HG02970 (cell line): ENCODE data around the gene SPINK1.
A peak's percentile ranks its signal among the peaks of the same experiment; 100 is the strongest.
"Not testable (repeated sequence)": the region's sequence is repeated elsewhere in the genome, so short reads cannot be mapped to it uniquely, and the experiment has no call there.

Source experiments
- ATAC-seq: cut with Tn5 transposase; IDR thresholded peaks from one replicate; pipeline ENCODE4 v1.9.1; 2021; ENCODE audit warnings: mild to moderate bottlenecking, moderate library complexity, moderate number of reproducible peaks; ENCODE audit not compliant: unreplicated experiment, low FRiP score

Gene SPINK1, protein sequence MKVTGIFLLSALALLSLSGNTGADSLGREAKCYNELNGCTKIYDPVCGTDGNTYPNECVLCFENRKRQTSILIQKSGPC

DNA sequence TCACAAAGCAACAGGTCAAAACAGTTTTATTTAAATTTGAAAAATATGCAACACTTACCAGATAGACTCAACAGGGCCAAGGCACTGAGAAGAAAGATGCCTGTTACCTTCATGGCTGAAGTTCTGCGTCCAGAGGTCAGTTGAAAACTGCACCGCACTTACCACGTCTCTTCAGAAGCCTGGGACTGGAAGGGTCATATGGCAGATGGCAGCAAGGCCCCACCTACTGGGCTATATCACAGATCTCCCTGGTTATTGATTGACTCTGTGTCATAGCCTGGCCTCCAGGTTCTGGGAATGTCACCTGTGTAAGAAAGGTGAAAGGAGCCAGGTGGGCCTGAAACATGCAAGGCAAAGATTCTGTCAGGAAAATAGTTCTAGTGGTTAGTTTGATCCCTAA, at the start of gene SPINK1:
Gene SPINK1 (minus strand): TSS at position 207 of the 400 bp plus-strand sequence. CDS start 94 bp downstream, at position 113.
- no peak for ATAC-seq

DNA sequence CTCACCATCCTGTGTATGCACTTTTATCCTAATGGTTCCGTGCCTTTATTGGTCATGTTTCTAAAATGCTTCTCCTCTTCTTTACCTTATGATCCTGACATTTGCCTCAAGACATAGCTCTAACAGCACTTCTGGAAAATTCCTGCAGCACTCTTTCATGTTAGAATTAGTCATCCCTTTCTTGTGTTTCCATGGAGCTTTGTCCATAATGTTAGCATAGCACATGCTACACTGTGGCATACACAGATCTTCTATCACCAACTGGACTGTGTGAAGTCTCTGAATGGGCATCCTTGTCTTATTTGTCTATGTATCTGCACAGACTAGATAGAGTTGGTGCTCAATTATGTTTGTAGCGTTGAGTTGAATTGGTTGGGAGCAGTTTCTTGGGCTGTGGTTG, 49.0 kb upstream of the SPINK1 start:
- ATAC-seq, result no peak

DNA sequence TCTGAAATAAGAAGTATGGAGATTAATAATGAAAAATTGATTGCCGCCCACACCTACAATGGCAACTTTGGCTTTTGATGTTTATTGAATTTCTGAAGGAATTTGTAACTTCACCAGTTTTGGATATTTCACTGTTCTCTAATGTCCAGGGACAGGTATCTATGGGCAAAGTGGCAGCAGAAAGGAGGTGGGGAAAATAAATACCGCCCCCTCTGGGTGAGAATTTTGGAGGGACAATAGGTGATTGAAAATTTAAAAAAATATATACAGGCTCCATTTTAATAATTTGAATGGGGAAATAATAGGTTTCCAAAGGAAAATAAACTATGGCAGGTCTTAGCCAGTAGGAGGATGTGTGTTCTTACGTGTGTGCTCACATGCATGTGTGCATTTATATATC, 48.3 kb upstream of the SPINK1 start:
- ATAC-seq, result no peak

DNA sequence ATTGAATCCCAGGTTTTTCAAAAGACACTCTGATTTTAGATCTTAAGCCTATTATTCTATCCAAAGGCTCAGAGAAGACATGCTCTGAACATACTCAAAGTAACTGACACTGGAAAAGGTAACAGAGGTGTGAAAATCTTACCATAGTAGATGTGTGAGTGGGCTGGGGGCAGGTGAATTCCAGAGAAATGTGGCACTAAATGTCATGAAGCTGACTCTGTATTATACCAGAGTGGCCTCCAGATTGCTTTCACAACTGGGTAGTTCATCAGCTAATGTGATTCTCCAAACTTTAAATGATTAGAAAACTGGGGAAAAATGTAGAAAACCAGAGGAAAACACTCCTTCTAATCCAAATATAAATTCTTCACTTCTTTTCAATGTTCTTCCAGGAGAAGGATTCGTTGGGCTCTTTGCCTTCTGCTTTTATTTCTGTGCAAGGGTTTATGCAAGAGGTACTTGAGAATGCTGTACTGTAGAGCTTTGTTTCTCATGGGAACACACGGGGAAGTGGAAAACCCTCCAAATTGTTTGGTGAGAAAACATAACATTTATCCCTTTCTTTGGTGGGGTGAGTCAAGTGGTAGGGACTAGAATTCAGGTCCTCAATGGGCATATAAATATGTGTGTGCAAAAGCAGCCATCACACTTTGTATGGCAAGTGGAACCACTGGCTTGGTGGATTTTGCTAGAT, 46.7 kb upstream of the SPINK1 start, which contains the start of gene SCGB3A2:
Gene SCGB3A2 (plus strand): TSS at position 646 of the 694 bp plus-strand sequence. CDS start 93 bp downstream, outside the sequence.
- ATAC-seq, result no peak

DNA sequence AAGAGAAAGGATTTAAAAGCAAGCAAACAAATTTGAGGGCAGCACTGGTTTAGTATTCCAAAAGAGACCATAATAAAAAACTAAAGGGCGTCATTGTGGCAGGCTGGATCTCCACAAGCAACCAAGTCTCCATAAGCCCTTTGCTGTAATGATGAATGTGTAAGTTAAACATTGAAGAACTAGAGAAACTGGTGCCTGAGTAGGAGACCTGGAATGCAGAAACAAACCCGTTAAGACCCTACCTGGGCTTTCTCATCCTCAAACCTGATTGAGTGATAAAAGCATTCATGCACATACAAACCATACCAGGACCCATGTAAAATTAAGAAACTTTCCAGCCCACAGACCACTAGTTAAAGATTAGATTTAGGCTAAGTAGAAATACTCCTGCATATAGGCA, 45.2 kb upstream of the SPINK1 start:
- no peak for ATAC-seq

DNA sequence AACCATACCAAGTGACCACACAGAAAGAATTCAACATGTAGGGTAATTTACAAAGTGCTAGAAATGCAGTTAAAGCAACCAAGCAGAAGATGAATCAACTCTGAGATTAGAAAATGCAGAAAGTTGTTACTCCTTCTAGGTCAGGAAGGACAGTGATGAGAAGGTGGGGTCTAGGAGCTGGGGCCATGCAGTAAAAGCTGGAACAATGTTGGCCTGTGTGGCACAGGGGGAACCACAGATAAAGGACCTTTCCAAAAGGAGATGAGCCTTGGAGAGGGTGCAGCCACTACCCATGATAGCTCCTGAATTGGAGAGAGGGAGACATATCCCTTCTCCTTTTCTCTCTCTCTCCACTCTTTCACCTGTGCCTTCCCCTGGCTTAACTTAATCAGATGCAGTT, 44.7 kb upstream of the SPINK1 start:
- ATAC-seq, result no peak

DNA sequence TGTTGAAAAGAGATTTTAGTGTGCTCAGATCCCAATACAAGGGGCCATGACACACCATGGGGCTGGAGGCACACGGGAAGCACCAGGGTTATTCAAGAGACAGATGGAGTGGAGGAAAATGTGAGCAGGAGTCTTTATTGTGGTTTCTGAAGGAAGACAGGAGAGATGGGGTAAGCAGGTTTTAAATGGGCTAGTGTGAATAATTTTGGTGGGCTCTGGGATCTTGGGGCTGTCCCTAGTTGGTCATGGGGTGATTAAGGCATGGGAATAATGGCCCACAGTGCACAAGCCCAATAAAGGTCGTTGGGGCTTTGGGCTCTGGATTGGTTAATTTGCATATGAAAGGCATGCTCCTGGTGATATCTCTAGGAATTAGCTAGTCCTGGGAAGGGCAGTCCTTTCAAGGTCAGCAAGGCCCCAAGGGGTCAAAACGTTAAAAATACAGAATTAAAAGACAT, 43.5 kb upstream of the SPINK1 start:
- no peak for ATAC-seq

DNA sequence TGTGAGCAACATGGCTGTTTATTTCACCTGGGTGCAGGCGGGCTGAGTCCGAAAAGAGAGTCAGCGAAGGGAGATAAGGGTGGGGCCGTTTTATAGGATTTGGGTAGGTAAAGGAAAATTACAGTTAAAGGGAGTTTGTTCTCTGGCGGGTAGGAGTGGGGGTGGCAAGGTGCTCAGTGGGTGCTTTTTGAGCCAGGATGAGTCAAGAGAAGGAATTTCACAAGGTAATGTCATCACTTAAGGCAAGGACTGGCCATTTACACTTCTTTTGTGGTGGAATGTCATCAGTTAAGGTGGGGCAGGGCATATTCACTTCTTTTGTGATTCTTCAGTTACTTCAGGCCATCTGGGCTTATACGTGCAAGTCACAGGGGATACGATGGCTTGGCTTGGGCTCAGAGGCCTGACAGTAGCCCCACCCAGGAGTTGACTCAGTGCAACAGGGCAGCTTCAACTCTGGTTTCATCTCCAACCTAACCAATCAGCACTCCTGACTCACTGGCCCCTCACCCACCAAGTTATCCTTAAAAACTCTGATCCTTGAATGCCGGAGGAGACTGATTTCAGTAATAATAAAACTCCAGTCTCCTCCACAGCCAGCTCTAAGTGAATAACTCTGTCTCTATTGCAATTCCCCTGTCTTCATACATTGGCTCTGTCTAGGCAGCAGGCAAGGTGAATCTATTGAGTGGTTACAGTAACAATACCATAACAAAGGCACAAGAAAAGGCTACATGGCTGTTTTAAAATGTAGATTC, 42.8 kb upstream of the SPINK1 start:
- ATAC-seq, result not testable (repeated sequence)

DNA sequence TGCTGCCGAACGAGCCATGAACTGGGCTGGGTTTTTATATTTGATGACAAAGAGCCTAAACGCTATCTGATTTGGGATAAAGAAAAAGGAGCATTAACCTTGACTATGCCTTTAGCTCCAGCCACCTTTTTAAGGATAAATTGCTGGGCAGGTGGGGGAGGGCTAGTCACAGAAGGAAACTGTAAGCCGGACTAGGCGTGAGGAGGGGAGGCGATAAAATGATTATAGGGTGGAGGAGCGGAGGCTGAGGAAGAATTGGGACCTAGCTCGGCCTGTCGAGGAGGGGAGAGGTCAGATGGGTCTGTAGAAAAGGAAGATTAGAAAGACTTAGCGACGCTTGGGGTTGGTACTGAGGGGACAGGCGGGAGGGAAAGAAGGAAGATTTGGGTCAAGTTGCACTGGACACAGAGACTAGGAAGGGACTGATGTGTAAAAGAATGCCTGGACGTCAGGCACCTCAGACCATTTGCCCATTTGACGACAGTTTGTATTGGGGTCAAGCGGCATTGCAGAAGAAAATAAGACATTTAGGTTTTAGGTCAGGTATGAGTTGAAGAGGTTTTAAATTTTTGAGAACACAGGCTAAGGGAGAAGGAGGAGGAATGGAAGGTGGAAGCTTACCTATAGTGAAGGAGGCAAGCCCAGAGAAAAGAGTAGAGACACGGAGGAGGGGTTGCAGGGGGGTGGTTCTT, 41.4 kb upstream of the SPINK1 start:
- ATAC-seq, result not testable (repeated sequence)

DNA sequence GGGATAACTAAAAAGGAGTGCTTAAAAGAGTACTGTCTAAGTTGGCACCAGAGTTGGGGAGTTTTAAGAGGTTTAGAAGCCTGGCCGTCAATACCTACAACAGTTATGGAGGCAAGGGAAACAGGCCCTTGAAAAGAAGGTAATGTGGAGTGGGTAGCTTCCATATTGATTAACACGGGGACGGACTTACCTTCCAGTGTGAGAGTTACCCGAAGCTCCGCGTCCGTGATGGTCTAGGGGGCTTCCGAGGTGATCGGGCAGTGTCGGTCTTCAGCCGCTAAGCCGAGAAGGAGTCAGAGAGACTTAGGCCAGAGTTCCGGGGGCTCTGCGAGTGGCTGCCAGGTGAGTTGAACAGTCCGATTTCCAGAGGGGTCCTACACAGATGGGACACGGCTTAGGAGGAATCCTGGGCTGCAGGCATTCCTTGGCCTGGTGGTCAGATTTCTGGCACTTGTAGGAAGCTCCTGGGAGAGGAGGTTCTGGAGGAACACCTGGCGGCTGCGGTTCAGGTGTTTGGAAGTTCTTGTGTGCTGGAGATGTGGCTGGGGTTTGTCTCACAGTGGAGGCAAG, 40.6 kb upstream of the SPINK1 start:
- ATAC-seq, result not testable (repeated sequence)

DNA sequence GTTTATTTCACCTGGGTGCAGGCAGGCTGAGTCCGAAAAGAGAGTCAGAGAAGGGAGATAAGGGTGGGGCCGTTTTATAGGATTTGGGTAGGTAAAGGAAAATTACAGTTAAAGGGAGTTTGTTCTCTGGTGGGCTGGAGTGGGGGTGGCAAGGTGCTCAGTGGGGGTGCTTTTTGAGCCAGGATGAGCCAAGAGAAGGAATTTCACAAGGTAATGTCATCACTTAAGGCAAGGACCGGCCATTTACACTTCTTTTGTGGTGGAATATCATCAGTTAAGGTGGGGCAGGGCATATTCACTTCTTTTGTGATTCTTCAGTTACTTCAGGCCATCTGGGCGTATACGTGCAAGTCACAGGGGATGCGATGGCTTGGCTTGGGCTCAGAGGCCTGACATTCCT, 38.4 kb upstream of the SPINK1 start:
- ATAC-seq, result not testable (repeated sequence)

DNA sequence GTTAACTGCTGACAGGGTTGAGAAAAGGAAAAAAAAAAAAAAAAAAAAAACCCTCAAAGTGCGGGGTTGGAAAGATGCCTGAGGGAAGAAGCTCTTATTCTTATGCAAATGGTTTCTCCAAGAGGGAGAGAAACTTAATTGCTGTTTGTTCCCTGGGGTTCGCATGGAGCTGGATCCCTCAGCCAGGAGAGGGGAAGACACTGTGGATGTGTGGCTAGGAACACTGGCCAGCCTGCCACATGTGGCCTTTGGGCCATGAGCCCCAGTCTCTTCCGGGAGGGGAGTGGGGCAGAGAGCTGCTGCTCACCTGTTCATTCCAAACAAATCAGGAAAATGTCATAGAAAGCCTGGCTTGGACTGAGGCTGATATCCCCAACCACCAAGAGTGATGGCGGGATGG, 37.6 kb upstream of the SPINK1 start:
- ATAC-seq, result no peak

DNA sequence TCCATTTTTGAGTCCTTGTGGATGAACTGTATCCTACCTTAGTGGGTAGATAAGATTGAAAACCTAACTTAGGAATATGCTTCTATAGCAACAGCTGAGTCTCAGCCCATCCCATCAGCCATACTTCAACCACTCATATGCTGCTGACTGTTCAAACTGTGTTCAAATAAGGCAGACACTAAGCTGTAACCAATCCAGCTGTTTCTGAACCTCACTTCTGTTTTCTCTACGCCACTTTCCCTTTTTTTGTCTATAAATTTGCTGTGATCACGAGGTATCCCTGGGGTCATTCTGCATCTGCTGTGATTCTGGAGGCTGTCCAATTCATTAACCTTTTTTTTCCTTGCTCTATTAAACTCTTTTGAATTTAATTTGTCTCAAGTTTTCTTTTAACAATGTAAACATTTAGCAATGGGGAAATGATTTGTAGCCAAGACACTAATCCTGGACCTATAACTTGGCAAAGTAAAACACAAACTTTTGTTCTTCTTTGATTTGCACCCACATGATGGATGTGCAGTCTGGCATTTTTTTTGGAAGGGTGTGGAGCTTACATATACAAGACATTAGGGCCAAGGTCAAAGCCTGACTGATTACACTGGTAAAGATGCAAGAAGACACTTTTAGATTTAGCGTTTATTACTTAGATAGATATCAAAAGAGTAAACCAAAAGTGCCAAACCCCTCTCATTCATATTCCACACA, 32.1 kb upstream of the SPINK1 start:
- ATAC-seq, result no peak

DNA sequence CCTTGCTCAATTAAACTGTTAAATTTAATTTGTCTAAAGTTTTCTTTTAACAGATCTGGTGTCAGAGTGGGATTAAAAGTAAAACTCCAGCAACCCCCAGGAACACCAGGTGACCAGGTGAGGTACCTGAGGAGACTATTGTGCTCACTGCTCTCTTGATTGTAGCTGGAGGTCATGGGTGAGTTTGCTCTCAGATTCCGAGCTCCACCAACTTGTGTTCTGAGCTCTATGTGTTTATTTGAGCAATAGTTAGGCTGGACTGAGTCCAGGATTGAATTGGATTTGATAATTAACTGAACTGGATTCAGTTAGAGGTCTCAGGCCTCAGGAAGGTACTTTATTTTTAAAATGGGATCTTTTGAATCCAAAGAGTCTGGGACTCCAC, 29.2 kb upstream of the SPINK1 start:
- no peak for ATAC-seq

DNA sequence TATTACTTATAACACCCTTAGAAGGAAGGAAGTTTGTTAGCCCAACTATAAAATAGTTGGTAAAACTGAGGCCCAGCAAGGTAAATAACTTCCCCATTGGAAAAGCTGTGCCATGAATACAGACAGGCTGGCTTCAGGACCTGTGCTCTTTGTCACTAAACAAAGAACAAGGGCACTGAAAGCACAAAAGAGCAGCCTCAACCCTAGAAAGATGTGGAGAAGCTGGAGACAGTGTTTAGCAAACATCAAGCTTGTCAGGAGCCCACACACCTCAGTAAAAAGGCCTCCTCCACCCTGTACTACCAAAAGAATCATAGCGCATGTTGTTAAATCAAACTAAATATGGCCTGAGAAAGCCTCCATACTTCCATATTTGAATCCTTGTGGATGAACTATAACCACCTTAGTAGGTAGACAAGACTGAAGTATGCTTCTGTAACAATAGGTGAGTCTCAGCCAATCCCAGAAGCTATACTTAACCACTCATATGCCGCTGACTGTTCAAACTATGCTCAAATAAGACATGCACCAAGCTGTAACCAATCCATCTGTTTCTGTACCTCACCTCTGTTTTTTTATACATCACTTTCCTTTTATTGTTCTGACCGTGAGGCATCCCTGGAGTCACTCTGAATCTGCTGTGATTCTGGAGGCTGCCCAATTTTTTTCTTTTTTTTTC, 28.6 kb upstream of the SPINK1 start:
- no peak for ATAC-seq

DNA sequence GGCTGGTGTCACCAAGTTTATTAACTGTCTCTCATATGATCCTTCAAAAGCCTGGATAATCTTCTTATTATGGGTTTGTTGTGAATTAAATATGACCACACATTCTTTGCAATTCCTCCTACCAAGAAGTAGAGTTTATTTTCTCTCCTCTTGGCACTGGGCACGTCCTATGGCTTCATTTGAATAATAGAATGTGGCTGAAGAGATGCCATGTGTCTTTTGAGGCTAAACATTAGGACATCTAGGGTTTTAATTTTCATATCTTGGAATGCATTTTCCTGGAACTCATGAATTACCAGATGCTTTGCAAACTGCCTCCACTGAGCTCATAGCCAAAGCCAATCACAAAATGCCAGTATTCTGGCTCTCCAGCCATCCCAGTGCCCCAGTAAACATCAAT, 27.1 kb upstream of the SPINK1 start:
- ATAC-seq, result no peak

DNA sequence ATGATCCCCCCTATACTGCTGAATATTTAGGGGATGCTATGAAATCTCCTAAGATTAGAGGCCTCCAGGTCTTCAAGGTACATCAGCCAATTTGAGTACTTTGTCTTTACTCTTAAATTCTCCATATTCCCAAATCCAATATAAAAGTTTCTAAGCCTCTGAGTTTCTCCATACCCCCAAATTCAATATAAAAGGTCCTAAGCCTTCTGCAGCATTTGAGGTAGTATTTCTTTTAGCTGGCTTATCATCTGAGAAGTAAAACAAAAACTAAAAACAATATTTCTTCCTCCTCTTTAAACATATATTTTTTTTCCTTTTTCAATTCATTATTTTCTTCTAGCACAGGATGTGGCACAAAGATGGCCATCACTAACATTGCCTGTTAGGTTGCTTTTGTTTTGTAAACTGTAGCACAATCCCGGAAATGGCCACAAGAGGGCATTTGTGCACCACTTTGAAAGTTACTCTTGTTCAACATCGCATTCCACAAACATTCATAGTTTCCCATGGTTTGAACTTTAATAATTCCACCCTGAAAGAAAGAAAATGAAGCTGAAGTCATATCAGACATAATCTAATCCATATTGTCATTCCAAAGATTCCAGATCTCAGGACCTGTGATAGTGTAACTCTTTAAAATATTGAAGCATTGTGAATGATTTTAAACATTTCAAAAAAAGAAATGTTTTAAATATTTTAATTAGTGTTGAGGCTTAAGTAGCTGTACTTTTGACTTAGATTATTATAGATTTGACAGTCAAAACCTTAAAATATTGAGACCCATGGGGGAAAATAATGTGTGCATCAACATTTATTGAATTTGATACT, 26.0 kb upstream of the SPINK1 start:
- ATAC-seq, result peak; percentile 79

DNA sequence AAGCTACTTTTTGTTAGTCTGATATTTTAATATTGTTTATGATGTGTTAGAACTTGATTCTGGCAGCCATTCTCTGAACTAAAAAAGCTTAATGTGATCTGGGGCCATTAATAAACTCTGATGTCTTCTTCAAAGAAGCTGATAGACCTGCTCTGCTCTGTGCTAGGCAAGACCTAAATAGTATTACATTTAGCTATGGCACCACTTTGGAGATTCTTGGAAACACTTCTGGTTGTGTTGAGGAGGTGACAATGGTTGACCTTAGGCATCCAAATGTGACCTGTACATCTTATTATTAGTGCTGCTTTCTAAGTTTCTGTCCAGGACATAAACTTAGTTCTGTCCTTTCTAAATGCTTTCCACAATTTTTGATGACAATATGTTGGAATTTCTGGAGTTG, 25.3 kb upstream of the SPINK1 start:
- ATAC-seq, result no peak

DNA sequence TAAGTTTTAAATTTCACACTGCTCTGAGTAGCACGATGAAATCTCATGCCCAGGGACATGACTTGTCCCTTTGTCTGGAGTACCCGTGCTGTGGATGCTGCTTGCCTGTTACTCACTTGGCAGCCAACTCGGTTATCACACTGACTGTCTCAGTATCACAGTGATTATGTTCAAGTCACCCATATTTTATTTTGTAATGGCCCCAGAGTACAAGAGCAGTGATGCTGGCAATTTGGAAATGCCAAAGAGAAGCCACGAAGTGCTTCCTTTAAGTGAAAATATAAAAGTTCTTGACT, 24.3 kb upstream of the SPINK1 start:
- ATAC-seq, result no peak
